ENCODE data around the gene PAPPA2. TPM values are rescaled to one million over a fixed set of nuclear protein-coding genes. Genes with fewer than 3 reads are reported as not detected.

Gene PAPPA2
- total and polyA plus RNA-seq, 2 of the 8 experiments (the other 6 are each of a cell fraction or from before 2014, with no cell fraction given), result 0.08 to 0.88 TPM

DNA sequence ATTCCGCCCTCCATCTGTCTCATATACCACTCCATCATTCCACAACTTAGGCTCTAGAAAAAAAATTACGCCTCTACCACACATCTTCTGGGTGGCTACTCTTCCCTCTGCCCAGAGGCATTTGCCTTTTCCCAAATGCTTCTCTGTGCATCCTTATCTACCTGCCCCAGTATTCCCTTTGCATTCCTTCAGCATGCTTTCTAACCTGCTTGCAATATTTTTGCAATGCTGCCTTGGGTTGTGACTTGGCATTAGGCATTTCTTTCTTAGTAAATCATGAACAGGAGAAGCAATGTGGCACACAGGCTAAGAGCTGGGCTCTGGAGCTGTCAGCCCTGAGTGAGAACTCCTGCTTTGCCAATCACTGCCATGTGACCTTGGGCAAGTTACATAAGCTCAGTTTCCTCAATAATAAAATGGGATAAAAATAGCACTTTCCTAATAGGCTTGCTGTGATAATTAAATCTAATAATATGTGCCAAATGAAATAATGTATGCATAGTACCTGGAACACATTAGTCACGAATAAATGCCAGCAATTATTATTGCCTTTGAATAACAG, 425.6 kb downstream of the PAPPA2 start (continued):
- TF ChIP-seq TCF12 (IDR thresholded peaks at IDR 0.05; ENCODE audit: low read depth, low read length), result no peak
- no peak for TF ChIP-seq KDM4A (IDR thresholded peaks at IDR 0.05; ENCODE audit: low read depth, low read length, severe bottlenecking)
